ENCODE results near the gene RBPJ.
"Not testable (repeated sequence)": the region's sequence is repeated elsewhere in the genome, so short reads cannot be mapped to it uniquely, and the experiment has no call there.

RBPJ gene

GRCh38 chr4:26300314-26301307 lies 20.2 kb upstream of the RBPJ start:
- DNase-seq = no peak
- in situ Hi-C loops (cut with MboI; ENCODE audit: low pct_unique_long_range_greater_than_20kb, low sequenced_read_pairs) = no loop called here

DNA sequence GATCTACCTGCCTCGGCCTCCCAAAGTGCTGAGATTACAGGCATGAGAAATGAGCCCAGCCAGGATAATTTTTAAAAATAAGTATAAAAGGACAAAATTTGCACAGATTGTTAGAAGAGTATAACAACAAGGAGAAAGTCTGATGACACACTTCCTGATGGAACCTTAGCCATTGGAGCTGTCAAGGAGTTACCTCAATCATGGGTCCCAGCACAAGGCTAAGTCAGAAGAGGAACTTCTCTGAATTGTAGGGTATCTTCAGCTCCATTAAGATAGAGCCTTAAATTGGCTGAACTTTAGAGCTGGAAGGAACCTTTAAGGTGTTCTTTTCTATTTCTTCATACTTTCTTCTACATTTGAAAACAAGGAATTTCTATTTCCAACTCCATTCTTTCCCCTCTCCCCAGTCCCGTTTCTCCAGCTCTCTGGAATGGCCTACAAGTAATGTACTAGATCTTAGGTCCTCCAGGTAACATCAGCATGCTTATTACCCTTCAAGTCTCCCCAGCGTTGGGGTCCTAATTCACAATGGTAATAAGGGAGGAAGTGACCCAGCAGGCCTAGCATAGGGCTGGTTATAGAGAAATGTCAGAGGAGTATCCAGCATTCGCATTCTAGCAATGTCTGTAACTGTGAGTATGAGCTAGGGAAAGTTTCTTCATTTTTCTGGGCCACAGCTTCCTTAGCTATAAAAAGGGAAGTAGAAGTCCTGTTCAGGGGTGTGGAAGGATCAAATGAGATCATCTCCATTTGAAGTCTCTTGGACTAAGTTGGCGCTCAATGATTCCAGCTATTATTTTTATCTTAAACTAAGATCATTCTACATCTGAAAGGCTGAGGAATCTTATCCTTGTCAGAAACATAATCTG lies 18.5 kb upstream of the RBPJ start:
- DNase-seq = peak; percentile 71
- in situ Hi-C loops (cut with MboI; ENCODE audit: low pct_unique_long_range_greater_than_20kb, low sequenced_read_pairs) = no loop called here

- no peak for DNase-seq
Measured at GRCh38 chr4:26303008-26303407, 17.8 kb upstream of the RBPJ start.

DNA sequence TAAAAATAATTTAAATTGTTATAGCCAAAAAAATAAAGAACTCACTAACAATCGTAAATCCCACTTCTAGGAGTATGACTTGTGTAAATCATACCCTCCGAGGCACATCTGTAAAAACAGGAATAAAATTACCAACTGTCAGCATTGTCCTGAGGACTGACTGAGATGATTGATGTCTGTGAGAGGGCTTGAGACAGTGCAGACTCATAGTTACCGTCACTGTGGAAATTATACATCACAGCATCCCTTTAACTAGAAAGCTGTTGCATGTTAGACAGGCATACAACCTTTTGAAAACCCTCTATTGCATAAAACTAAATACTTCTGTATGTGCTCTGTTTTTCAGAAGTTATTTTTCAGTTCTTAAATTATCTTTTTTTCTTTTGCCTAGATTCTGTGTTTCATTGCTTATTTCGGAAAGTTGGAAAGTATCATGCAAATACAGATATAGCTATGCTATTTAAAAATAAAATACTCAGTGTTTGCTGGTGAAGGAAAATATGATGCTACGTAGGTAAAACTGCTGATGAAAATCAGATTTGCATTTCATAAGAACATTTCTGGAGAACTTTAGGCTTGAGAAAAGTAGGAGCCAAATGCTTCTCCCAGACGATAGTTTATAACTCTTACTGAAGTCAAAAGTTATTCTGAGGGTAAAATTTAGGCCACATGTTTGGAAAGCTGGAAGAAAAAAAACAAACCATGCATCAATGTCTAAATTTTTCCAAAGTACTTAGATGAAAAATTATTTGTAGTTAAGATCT lies 13.6 kb upstream of the RBPJ start:
- DNase-seq = no peak
- in situ Hi-C loops (cut with MboI; ENCODE audit: low pct_unique_long_range_greater_than_20kb, low sequenced_read_pairs) = no loop called here

More at GRCh38 chr4:26303008-26303407, 17.8 kb upstream of the RBPJ start:
- in situ Hi-C loops (cut with MboI; ENCODE audit: low pct_unique_long_range_greater_than_20kb, low sequenced_read_pairs) = no loop called here

DNA sequence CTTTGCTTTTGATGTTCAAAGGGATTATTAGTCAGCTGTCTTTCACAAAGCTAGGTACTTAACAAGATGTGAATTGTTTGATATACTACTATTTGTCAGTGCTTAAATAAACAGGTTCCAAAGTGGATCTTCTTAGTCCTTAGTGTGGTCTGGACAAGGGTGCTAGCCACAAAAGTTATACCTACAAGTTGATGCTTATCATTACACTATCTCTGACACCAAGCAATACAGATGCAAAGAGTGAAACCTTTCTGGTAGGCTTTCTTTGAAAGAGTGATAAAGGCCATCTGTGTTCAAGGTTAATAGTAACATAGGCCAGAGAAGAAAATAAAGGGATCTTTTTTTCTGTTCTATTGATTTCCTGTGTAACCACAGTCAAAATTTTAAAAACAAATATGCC lies 12.2 kb upstream of the RBPJ start:
- in situ Hi-C loops (cut with MboI; ENCODE audit: low pct_unique_long_range_greater_than_20kb, low sequenced_read_pairs) = no loop called here
- DNase-seq = no peak

- DNase-seq = no peak
- in situ Hi-C loops (cut with MboI; ENCODE audit: low pct_unique_long_range_greater_than_20kb, low sequenced_read_pairs) = no loop called here
Measured at GRCh38 chr4:26310264-26310663, 10.6 kb upstream of the RBPJ start.

DNA sequence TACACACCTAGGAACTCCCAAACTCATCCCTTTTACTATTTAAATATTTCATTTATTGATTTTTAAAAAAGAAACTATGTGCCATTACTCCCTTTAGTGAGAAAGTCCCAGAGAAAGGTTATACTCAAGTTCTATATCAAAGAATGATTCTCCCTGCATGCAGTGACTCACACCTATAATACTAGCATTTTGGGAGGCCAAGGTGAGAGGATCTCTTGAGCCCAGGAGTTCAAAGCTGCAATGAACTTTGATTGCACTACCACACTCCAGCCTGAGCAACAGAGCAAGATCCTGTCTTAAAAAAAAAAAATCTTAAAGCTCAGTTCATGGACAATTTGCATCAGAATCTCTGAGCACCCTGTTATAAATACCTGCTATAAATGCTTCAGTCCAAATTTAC lies 9.2 kb upstream of the RBPJ start:
- in situ Hi-C loops (cut with MboI; ENCODE audit: low pct_unique_long_range_greater_than_20kb, low sequenced_read_pairs) = no loop called here
- no peak for DNase-seq

GRCh38 chr4:26315316-26315932 lies 5.4 kb upstream of the RBPJ start:
- DNase-seq = peak; percentile 26
- in situ Hi-C loops (cut with MboI; ENCODE audit: low pct_unique_long_range_greater_than_20kb, low sequenced_read_pairs) = not testable (repeated sequence)

DNA sequence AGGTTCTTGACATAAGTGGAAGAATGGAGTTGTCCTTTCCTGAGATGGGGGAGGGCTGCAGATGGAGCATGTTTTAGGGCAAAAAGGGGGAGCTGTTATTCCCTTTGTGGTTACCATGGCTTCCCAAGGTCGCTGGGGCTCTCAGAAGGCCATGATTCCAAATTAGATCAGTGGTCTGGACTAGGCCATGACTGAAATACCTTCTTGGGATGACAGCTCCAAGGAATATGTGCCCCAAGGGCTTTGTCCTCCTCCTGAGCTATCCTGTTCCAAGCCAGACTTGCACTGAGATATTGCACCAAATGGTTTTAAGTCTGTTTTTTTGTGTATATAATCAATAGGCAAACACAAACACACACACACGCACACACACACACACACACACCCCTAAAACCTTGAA lies 3.0 kb upstream of the RBPJ start:
- in situ Hi-C loops (cut with MboI; ENCODE audit: low pct_unique_long_range_greater_than_20kb, low sequenced_read_pairs) = no loop called here
- no peak for DNase-seq

- in situ Hi-C loops (cut with MboI; ENCODE audit: low pct_unique_long_range_greater_than_20kb, low sequenced_read_pairs) = no loop called here
- DNase-seq = peak; percentile 99
Measured at GRCh38 chr4:26319467-26319948, 1.3 kb upstream of the RBPJ start.

GRCh38 chr4:26319949-26320537 lies 771 bp upstream of the RBPJ start:
- in situ Hi-C loops (cut with MboI; ENCODE audit: low pct_unique_long_range_greater_than_20kb, low sequenced_read_pairs) = no loop called here
- no peak for DNase-seq

DNA sequence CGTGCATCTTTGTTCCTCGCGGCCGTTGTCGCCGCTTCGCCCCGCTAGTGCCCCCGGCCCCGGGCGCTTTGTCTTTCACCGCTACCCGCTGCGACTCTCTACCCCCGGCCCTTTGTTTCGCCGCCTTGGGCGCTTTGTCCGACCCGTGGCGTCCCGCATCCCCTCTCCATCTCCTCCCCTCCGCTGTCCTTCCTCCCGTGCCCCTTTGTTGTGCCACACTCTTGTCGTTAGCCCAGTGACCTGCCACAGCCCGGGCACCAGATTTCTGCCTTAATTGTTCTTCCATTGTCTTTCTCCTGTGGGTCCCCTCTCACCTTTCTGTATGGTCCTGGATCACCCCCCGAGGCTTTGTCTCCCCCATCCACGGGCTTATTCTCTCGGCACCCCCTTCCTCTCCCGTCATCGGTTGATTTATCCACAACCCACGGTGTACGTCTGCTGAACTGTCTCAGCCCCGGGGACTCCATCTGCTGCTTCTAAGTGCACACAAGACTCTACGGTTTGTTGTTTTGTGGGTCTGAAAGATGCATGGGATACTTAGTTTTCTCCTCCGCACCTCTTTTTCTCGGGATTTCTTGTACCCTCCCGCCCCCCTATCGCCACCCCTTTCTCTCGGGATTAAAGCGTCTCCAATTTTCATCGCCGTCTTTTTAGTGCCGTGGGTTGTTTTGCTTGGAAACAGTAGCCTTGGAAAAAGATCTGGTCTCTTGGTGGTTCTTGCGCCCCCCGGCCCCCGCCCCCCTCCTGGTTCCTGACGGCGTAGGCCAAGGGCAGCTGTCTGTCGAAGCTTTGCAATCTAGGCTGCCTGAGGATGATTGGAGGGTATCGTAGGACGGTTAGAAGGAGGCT lies 783 bp downstream of the RBPJ start:
- in situ Hi-C loops (cut with MboI; ENCODE audit: low pct_unique_long_range_greater_than_20kb, low sequenced_read_pairs) = no loop called here
- peak; percentile 34 for DNase-seq

- no peak for DNase-seq
Measured at GRCh38 chr4:26322346-26322745, 1.5 kb downstream of the RBPJ start.

GRCh38 chr4:26323821-26324220 lies 3.0 kb downstream of the RBPJ start:
- DNase-seq = no peak
- in situ Hi-C loops (cut with MboI; ENCODE audit: low pct_unique_long_range_greater_than_20kb, low sequenced_read_pairs) = no loop called here

More at GRCh38 chr4:26322346-26322745, 1.5 kb downstream of the RBPJ start:
- in situ Hi-C loops (cut with MboI; ENCODE audit: low pct_unique_long_range_greater_than_20kb, low sequenced_read_pairs) = no loop called here

DNA sequence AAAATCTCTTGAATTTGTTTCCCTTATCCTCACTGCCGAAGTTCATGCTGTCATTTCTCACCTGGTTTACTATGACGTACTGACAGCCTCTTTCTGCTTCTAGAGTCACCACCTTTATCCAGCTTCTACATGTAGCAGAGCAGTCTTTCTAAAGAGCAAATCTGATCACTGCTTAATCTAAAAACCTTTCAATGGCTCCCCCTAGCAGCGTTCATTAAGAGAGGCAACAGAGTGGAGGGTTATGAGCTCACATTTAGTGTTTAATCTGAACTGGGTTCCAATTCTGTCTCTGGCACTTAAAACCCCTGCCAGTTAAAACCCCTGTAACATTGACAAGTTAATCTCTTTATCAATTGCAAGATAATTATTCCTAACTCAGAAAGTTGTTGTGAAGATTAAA lies 4.4 kb downstream of the RBPJ start:
- in situ Hi-C loops (cut with MboI; ENCODE audit: low pct_unique_long_range_greater_than_20kb, low sequenced_read_pairs) = no loop called here
- peak; percentile 46 for DNase-seq

GRCh38 chr4:26326791-26327190 lies 6.0 kb downstream of the RBPJ start:
- in situ Hi-C loops (cut with MboI; ENCODE audit: low pct_unique_long_range_greater_than_20kb, low sequenced_read_pairs) = no loop called here
- DNase-seq = no peak

DNA sequence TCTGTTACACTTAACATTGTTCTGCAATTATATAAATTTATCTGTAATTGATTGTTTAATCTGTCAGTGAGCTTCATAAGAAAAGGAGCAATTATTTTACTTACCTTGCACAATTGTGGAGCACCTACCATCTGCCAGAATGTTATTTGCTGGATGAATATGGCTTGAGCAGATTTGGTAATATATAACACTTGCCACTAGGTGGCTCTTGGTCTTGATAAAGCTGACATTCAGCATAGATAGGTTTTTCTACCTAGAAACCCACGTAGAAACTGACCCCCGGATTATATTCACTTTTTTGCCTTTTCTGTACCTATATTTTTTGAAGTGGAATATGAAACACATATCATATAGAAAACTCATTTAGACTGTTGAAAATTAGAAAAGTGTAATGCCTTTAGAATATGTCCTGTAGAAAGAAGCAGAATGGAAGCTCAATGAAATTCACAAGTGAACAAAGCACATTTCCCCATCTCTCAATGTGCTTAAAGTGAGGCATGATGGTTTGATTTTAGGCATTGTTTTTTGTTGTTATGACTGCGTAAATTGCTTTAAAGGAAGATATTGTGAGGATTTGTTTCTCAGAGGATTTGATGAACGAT lies 9.5 kb downstream of the RBPJ start:
- peak; percentile 73 for DNase-seq
- in situ Hi-C loops (cut with MboI; ENCODE audit: low pct_unique_long_range_greater_than_20kb, low sequenced_read_pairs) = no loop called here

All from KBM-7 (cell line).